VCaP (cell line): ENCODE measurements around the gene TSPAN13.

ENCODE experiments used
- H3K27ac ChIP-seq: fragments of 450-650 bp; 2 replicates; pipeline ENCODE4 v1.5.1; 2017
- TF ChIP-seq, protein P1 (sequence below): fragments of 450-650 bp; conservative IDR thresholded peaks from 2 replicates; pipeline ENCODE4 v1.5.1; 2017; ENCODE audit warnings: mild to moderate bottlenecking, moderate library complexity

The TSPAN13 gene

DNA sequence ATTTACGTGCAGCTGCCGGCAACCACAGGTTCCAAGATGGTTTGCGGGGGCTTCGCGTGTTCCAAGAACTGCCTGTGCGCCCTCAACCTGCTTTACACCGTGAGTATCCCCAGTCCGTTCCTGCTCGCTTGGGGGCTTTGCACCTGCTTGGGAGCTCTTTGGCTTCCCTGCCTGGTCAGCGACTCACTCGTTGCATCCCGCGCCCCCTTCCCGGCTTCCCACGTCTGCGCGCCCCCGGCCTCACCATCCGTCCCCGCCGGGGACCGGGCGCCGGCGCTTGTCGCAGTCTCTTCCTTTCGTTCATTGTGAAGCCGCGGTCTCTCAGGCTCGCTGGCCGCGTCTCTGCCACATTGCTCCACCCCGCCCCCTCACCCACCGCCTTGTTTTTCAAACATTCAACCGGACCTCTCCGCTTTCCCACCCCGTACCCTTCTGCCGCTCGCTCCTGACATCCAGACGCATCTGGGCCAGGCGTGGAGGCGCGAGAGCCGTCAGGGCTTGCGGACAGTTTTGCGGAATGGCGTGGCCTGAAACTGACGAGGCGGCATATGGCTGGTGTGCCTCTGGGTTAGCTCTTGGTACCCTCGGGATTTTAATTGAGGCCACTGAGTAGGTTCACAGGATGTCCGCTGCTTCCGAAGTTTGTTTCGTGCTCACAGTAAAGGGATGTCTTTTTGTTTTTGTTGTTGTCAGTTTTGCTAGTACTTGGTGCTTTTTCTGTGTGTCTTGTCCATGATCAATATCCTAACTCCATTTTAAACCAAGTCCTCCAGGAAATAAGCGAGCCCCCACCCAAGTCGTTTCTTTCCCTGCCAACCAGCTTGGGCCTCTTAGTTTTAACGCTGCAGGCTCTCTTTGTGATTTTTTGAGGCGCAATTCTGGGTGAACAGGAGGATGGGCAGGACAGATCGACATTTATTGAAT, 639 bp downstream of the TSPAN13 start:
- peak overlapping the region; percentile 85 for H3K27ac ChIP-seq
- TF ChIP-seq, protein P1, sequence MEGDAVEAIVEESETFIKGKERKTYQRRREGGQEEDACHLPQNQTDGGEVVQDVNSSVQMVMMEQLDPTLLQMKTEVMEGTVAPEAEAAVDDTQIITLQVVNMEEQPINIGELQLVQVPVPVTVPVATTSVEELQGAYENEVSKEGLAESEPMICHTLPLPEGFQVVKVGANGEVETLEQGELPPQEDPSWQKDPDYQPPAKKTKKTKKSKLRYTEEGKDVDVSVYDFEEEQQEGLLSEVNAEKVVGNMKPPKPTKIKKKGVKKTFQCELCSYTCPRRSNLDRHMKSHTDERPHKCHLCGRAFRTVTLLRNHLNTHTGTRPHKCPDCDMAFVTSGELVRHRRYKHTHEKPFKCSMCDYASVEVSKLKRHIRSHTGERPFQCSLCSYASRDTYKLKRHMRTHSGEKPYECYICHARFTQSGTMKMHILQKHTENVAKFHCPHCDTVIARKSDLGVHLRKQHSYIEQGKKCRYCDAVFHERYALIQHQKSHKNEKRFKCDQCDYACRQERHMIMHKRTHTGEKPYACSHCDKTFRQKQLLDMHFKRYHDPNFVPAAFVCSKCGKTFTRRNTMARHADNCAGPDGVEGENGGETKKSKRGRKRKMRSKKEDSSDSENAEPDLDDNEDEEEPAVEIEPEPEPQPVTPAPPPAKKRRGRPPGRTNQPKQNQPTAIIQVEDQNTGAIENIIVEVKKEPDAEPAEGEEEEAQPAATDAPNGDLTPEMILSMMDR = no peak

DNA sequence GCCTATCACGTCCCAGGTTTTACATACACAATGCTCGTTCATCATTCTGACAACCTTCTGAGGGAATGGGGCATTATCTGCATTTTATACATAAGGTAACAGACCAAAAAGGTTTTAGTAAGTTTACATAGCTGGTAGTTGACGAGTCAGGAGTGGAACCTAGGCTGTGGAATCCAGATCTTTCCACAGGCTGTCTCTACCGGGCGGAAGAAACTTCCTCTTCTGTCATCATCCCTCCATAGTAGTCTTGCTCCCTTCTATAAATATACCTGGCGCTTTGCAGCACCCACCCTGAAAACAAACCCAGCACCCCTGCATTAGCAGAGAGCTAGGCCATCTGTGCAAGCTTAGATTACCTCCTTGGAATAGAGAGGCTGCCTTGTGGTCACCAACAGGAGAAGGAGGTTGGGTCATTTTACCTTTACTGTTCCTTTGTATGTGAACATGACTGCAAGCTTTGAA, 1.3 kb downstream of the TSPAN13 start:
- peak overlapping the region; percentile 85 for H3K27ac ChIP-seq
- TF ChIP-seq, protein P1 = no peak

DNA sequence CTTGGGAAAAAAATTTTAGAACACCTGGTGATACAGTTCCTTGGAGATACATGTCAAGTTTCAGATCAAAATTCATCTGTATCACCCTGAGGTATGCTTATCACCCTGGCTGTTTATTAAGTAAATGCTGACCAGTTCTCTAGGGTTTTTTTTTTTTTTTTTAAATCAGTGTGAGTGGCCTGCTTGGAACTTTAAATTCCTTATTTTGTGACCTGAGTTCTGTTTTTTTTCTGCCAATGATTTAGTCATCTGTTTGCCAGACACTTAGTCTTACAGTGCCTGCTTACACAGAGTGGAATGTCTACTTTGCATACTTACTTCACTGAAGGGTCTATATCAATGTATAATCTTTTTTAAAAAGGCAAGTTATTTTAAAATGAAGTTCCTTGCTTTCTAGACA, 1.8 kb downstream of the TSPAN13 start:
- H3K27ac ChIP-seq = peak overlapping the region; percentile 85
- TF ChIP-seq, protein P1 = no peak

DNA sequence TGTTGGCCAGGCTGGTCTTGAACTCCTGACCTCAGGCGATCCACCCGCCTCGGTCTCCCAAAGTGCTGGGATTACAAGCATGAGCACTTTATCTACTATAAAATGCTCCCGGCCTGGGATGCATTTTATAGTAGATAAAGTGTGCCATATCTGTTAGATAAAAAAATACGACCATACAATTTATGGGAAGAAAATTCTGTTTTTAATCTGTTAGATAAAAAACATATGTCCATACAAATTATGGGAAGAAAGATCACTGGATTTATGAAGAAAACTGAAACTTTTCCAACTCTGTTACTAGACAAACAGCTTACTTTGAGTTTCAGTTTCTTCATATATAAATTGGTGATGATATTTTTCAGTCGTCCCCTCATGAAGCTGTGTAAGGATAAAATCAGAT, 4.5 kb downstream of the TSPAN13 start:
- H3K27ac ChIP-seq = no peak overlapping the region
- TF ChIP-seq, protein P1 = no peak

DNA sequence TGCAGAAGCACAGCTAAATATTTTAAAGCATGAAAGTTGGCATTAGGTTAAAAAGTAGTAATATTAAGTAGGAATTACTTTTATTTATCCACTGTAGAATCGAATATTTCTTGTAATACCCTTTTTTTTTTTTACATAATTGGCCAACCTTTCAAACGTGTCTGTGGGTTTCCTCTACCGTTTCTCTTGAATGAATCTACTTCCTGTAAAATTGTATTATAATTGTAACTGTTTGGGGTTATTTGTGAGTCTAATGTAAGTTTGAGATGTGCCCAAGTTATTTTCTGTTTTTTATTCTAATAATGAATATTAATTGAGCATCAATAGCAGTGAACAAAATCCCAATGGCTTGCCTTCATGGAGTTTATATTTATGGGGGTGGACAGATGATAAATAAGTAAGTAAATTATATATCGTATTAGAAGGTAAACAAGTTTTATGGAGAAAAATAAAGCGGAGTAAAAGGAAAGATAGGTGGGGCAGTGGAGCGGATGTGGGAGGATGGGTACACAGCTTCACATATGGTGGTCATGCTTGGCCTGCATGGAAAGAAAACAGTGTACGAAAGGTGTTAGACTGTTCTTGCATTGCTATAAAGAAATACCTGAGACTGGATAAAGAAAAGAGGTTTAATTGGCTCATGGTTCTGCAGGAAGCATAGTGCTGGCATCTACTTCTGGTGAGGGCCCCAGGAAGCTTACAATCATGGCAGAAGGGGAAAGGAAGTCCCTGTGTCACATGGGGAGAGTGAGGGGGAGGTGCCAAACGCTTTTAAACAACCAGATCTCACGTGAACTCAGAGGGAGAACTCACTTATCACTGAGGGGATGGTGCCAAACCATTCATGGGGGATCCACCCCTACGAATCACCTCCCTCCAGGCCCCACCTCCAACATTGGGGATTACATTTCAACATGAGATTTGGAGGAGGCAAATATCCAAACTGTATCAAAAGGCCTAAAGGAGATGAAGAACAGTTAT, 5.4 kb downstream of the TSPAN13 start:
- no peak overlapping the region for H3K27ac ChIP-seq
- TF ChIP-seq, protein P1 = no peak

DNA sequence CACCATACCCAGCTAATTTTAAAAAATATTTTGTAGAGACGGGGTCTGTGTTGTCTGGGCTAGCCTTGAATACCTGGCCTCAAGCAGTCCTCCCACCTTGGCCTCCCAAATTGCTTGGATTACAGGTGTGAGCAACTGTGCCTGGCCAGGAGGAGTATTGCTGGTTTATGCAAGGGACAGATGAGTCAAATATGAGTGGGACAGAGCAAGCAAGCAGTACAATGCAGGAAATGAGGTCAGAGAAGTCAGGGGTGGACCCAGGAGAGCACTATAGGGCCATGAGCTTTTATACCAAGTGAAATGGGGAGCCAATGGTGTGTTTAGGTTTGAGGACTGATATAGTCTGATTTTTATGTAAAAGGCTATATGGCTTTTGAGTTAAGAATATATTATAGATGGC, 6.3 kb downstream of the TSPAN13 start:
- no peak overlapping the region for H3K27ac ChIP-seq
- TF ChIP-seq, protein P1 = no peak

DNA sequence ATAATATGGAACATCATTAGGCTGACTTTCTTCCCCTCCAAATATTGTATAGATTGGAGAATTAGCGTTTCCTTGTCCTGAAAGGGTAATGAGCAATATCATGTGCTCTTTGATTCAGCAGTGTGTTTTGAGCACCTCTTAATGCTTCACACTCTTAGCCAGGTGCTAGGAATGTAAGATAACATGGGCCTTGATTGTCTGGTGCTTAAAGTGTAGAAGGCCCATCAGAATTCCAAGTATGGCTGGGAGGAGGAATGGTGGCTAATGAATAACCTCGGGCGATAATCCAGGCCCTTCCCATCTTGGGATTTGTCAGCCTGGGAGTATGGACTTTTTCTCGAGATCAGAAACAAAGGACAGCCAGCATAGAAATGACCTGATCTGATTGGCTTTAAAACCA, 8.6 kb downstream of the TSPAN13 start:
- H3K27ac ChIP-seq = no peak overlapping the region
- TF ChIP-seq, protein P1 = no peak
